GM18508 (cell line): ENCODE data around the gene PTPN1.
"Not testable (repeated sequence)": the region's sequence is repeated elsewhere in the genome, so short reads cannot be mapped to it uniquely, and the experiment has no call there.

ENCODE experiments used
- ATAC-seq: cut with Tn5 transposase; IDR thresholded peaks from one replicate; pipeline ENCODE4 v1.9.1; 2021; ENCODE audit warnings: moderate number of reproducible peaks; ENCODE audit not compliant: insufficient read depth, unreplicated experiment

Gene PTPN1

GRCh38 chr20:50600281-50600895 lies 90.2 kb downstream of the PTPN1 start:
- ATAC-seq = no peak

DNA sequence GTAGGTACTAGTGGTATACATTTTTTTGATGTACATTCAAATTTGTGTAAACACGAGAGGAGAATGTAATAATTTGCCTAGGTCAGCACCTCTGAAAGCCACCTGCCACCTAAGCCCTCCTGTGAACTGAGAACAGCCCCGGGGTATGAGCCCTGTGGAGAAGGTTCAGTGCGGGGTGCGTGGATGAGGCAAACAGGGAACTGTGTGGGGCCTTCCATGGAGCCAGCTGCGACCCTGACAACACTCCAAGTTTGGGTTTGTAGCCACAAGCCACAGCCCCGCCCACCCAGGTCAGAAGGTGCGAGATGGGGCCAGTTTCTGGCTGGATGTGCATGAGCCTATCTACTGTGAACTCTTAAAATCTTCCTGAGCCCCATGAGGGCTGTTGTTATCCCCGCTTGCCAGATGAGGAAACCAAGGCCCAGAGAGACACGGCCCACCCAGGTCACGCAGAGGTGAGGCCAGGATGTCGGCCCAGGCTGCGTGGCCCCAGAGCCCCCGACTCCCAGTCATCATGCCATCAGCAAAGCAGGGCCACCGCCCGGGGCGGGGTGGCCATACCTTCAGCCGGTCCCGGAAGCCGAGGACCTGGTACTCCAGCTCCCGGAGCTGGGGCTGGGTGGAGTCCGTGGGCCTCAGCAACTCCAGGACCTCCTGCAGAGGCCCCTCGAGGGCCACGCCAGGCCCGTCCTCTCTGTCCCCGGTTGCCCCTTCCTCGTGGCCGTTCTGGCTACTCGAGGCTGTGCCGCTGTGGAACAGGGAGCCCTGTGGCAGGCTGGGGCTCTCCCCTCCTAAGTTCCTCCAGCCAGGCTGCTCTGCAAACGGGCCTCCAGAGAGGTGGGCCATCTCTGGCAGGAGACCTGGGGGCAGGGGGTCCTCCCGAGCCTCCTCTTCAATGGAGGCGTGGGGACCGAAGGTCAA lies 91.6 kb downstream of the PTPN1 start:
- ATAC-seq = no peak

DNA sequence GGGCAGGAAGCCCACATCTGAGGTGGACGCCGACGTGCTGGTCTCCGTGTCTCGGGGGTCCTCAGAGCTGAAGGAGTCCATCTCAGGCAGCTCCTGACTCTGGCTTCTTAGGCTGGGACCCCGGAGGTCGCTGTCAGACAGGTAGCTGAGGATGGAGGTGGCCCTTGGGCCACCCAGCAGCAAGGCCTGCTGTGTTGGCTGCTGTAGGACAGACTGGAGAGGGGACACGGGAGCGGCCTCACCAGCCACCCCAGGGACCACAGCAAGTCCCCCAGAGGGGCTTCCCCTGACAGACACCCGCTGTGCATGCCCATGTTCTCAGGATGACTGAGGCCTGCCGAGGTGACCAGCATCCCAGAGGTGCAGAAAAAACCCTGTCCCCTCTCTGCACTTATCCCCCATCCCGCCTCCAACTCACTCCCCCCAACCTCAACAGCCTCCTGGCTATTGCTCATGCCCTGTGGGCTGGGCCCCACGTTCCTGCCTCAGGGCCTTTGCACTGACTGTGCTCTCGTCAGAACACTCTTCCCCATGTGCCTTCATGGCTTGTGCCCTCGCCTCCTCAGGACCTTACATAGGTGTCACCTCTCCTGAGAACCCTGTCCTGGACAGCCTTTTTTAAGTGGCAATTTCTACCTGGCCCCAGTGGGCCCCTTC lies 92.4 kb downstream of the PTPN1 start:
- ATAC-seq = no peak

GRCh38 chr20:50604451-50604850 lies 94.3 kb downstream of the PTPN1 start:
- ATAC-seq = no peak

- no peak for ATAC-seq
Observed at GRCh38 chr20:50605136-50605535, 95.0 kb downstream of the PTPN1 start.

- ATAC-seq = no peak
Observed at GRCh38 chr20:50607436-50607835, 97.3 kb downstream of the PTPN1 start.

GRCh38 chr20:50607850-50608749 lies 97.9 kb downstream of the PTPN1 start:
- ATAC-seq = no peak

DNA sequence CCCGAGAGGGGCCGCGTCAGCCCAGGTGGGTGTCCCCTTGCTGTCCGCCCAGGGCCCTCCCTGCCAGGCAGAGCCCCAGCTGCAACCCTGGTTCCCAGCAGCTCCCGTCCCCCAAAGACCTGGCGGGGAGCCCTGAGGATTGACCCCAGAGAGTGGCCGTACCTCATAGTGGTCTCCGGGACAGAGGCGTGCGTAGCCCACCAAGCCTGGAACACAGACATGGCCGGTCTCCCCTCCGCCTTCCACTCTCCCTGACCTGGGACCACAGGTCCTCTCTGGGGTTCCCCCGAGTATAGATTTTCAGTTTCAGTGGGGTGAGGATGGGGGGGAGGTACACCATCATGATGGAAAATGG lies 98.5 kb downstream of the PTPN1 start:
- no peak for ATAC-seq

GRCh38 chr20:50609438-50609989 lies 99.3 kb downstream of the PTPN1 start:
- ATAC-seq = no peak

GRCh38 chr20:50610212-50610718 lies 100.1 kb downstream of the PTPN1 start:
- ATAC-seq = no peak

DNA sequence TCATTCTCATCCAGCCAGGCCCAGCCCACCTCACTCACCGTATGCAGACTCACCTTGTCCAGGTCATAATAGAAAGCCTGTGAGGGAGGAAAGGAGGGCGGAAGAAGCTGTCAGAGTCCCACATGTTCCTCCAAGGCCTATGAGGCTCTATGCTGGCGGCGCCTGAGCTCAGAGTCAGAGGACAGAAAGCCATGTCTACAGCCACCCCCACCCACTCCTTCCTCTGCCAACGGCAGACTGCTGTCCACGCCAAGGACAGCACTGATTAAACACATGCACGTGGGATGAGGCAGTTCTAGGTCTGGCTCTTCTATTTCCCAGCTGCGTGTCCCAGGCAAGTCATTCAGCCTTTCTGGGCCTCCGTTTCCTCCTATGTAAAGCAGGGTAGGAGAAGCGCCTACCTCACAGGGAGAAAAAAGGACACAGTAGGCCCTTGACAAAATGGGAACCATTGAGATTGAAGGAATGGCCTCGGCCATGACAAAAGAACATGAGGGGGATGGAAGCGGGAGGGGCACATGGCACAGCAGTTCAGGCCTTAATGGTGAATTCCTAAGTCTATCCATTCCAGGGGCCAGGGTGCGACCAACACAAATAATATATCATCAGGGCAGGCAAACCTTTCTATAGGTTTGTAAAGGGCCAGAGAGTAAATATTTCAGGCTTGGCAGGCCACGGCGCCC lies 101.1 kb downstream of the PTPN1 start:
- no peak for ATAC-seq

DNA sequence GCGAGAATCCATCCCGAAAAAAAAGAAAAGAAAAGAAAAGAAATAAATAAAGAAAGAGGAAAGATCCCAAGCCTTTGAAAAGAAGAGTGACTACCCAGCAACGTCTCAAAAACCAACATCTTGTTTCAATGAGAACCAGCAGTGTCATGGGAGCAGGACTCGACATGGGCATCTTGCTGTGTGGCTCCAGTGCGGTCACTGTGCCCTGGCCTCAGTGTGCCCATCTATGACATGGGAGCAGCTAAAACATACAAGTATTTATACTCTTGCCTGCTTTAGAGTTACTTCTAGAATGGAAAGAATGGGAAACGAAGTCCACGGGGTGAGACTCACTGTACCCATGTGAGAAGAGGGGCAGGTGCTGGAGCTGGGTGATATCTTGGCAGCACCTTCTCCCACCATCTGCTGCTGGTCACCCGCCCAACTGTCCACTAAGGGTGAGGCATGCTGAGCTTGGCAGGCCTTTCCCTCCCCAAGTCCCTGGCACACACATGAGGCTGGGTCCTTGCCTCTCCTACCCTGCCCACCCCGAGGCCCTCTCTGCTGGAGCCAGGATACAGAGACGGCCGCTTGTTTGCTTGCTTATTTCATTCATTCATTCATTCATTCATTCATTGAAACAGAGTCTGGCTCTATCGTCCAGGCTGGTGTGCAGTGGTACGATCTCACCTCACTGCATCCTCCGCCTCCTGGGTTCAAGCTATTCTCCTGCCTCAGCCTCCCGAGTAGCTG lies 103.4 kb downstream of the PTPN1 start:
- ATAC-seq = no peak

DNA sequence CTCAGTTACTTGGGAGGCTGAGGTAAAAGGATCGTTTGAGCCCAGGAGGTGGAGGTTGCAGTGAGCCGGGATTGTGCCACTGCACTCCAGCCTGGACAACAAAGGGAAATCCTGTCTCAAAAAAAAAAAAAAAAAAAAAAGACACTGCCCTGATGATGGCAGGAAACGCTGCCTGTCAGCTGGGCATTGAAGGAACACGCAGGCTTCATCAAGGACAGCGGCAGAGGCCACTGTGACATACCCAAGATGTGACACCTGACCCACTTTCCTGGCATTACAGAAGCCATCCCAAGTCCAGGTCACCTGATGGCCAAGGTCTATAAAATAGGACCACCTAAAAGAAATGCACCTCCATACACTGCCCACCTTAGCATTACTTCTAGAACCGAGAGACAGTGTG lies 105.2 kb downstream of the PTPN1 start:
- no peak for ATAC-seq

DNA sequence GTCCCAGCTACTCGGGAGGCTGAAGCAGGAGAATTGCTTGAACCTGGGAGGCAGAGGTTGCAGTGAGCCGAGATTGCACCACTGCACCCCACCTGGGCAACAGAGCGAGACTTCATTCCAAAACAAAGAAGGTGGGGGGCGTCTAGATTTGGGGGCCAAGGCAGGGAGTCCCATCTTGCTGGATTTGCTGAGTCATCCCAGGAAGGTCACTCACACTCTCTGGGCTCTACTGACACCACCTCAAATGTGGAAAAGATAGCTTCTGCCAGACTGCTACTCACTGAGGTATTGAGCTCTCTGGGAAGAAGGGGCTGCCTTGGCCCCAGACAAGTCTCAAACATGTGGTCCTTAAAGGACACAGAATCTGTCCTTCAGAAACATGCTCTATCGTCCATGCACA lies 106.8 kb downstream of the PTPN1 start:
- ATAC-seq = no peak

GRCh38 chr20:50618537-50618936 lies 108.4 kb downstream of the PTPN1 start:
- ATAC-seq = no peak

- not testable (repeated sequence) for ATAC-seq
Observed at GRCh38 chr20:50620459-50620858, 110.3 kb downstream of the PTPN1 start.

DNA sequence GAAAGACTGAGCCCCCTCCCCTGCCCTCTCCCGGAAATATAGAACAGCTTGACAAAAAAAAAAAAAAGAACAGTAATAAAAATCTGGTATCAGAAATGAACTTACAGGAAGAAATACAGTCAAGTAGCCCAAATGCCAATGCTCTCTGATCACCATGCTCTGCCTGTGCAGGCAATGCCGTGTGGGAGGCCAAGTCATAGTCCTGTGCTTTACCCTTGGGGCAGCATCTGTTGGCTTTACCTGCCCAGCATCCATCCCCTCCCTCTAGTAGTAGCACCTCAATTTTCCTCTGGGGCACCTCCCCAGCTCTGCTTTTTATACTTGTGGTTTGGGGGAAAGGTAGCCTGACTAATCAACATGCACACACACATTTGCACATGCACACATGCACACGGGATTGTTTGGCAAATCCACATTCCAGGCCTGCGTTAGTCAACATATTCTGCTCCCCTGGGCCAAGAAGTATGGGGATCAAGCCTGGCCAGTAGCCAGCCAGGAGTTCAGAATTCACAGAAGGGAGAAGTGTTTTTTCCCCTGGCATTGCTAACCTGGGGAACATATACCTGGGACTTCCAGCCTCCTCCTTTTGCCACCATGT lies 111.0 kb downstream of the PTPN1 start:
- ATAC-seq = no peak

GRCh38 chr20:50624351-50625016 lies 114.3 kb downstream of the PTPN1 start:
- no peak for ATAC-seq
